ENCODE measurements around the gene DNAJB6.

GRCh38 chr7:157425761-157426160 lies 89.0 kb downstream of the DNAJB6 start:
- no peak for TF ChIP-seq CTCF (IDR thresholded peaks at IDR 0.05)
- TF ChIP-seq POLR2AphosphoS5 (IDR thresholded peaks at IDR 0.05), result no peak
